NCI-H1930 (cell line): Measurements from ENCODE around the gene SPRED2.
A peak's percentile ranks its signal among the peaks of the same experiment; 100 is the strongest.

ENCODE experiments used
- DNase-seq, 2 experiments: peaks; one replicate each; lab custom pipeline; 2025; lab: John Stamatoyannopoulos, UW

Gene SPRED2

DNA sequence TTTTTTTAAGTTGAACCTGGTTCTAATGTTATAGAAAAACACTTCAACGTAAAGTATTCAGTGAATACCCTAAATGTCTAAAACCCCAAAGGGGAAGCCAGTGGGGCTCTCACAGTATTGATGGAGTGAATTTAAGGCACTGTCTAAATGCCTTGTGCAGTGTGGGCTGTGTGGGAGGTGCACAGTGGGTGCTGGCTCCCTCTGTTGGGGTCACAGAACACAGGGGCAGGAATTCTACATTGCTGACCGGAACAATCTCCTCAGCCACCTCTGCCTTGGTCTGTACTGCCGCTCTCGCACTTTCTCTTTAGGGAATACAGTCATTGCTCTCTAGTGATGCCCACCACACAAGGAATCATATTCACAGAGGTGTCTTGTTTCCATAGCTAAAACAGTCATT is 45.4 kb downstream of the SPRED2 start:
- DNase-seq = no peak

DNA sequence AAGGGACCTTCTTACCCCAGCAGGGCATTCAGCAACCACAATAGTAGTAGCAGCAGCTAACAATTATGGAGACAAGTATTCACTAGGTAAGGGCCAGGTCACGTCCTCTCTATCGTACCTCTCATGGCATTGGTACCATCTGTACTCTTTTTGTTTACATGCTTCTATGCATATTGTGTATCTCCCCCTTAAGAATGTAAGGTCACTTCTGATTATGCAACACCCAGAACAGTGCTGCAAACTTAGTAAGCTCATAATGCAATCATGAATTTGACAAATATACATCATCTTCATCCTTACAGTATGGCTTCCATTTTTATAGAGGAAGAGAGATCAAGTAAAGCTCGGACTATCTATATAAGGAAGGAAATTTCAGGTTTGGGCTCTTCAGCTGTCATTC is 46.1 kb downstream of the SPRED2 start:
- no peak for DNase-seq

DNA sequence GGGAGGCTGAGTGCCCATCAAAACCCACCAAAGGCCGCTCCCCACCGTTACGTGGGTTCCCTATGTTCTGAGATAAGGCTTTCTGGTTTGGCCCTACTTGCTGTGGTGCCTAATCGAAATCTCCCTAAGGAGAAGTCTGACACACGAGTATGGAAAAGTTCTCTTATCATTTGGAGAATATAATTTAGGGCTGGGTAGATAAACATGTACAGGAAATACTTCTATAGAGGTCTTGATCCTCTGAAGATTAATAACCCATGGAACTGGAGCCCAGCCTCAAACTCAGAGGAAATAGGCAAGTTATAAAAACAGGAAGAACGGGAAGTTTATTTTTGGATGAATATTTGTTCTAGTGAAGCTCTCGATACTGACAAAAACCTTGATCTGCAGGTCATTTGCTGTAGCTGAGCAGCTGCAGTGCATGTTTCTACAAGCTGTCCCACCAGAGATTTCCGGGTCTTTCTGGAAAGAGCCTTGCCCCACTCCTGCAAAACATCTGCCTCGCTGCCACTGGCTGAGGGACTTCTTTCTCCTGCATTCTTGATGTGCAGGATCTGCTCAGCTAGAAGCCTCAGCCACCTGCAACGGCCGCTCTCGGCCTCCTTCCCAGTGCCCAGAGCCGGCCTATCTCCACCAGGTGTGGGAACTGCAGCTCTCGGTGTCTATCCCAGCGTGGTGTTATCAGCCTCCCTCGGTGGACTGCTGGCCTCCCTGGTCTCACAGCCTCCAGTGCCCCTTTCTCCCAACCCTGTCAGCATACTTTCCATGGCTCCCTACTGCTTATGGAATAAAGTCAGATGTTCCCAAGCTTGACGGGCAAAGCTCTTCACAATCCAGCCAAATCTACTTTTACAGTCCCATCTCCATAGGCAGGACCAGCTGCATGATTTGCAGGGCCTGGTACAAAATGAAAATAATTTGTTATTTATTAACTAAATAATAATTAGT is 48.6 kb downstream of the SPRED2 start:
- no peak for DNase-seq

DNA sequence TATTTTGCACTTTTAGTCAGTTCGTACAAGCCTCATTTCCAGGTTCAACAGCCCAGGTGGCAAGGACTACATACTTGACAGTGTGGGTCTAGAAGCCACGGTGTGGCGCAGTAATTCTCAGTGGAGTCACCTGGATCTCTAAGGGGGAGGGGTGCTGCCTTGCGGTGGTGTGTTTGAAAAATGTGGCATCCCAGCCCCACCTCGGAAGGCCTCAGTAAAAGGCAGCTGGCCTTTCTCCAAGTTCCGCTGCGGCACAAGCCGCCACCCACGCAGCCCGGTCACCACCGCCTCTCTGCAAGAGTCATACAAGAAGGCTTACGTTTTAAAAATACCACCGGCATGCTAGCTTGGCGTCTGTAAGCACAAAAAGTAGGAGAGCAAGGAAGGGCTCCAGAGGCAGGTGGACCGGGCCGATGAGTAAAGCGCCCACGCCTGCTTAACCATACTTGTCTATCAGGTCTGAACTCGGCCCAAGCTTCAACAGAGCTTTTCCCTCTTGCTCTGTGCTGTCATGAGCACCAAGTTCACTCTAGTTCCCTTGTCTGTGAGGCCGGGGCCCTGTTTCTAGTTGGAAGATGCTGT is 49.5 kb downstream of the SPRED2 start:
- DNase-seq = no peak

DNA sequence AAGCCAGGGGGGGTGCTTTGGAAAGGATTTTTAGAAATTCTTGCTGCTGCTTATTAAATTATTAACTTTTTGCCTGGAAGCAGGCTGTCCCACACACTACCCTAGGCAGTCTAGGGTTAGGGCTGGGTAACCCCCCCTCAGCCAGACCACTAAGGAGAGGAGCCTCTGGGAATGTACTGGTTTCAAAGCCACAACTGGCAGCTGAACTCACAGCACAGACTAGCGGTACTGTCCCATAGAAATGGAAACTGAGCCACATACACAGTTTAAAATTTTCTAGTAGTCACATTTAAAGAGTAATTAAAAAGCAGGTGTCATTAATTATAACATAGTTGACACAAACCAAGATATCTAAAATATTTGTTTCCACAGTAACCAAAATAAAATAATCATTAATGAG is 50.1 kb downstream of the SPRED2 start:
- DNase-seq = no peak

DNA sequence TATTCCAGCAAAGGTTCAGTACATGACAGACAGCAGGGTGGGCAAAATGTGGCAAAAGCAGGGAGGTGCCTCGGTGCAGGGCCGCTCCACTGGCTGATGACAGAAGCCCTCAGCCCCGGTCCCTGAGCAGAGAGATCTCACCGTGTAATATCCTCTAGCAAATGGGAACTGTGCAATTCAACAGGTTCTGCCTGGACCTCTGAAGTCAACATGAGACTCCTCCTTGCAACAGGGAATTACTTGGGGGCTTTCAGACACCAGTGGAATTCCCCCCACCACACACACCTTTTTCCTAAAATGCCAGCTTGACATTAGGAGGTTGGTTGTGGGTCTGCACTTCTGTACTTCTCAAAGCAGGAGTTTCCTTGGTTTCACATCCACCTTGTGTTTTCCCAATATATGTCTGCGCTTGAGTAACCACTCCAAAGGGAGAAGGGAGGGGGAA is 50.8 kb downstream of the SPRED2 start:
- no peak for DNase-seq

DNA sequence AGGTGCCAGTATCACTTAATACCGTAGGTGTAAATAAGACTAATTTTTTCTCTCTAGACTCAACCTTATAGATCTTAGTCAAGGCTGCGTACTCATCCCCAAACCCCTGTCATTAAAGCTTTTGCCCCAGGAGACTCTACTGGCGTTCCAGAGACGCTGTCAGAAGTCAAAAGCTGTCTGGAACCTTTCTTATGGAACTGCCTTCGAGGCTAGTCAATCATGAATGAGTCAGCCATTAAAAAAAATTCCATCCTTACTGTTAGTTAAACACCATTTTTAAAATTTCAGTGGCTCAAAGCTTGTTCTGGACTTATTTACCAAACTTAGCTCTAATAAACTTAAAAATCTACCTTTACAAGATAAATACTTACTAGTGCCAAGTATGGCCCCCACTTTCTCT is 52.1 kb downstream of the SPRED2 start:
- DNase-seq = no peak

DNA sequence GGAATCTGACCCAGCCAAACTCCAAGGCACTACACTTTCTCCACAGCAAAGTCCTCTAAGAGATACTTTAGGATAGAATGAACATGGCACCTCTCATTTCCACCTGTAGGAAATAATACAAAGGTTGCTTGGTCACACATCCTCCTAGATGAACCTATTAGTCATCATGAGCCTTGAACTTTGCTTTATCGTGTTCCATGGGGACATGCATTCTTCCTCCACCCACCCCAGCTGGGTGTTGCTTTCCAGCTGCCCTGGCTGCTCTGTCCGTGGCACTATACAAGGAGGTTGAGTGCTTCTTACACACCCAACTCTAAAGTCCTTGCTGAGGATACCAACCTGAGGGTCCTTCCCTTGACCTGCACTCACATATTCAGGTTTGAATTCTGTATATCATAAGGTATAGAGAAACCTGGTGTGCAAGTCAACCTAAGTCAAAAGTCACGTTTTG is 52.7 kb downstream of the SPRED2 start:
- no peak for DNase-seq

DNA sequence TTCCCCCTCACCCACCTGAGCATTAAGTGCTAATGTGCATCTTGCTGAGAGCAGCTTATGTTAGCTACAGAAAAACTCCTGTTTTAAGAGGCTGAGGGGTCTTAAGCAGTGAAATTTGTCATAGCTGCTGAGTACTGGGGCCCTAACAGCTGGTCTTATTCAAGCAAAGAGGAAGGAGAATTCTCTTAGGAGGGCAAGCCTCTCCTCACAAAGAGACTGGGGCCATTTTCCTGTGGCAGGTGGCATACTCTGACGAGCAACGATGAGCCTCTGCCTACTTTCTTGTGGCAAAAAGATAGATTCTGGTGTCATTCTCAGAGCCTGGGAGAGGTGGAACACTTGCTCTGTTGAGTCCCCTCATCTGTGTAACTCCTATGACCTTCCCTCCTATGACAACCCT is 53.2 kb downstream of the SPRED2 start:
- DNase-seq = no peak

DNA sequence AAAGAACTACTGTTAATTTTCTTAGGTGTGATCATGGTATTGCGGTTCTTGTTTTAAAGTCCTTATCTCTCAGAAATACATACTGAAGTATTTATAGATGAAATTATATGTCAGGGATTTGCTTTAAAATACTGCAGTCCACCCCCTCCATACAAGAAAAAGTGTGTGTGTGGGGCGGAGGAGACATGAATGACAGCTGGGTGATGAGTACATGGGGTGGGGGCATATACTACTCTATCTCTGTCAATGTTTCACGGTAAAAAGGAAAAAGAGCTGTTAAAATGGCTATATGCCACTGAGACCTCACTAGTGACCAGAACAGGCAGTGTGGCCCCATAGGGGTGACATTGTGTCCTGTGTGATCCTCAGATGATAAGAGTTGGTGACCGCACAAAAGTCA is 54.1 kb downstream of the SPRED2 start:
- DNase-seq = no peak

DNA sequence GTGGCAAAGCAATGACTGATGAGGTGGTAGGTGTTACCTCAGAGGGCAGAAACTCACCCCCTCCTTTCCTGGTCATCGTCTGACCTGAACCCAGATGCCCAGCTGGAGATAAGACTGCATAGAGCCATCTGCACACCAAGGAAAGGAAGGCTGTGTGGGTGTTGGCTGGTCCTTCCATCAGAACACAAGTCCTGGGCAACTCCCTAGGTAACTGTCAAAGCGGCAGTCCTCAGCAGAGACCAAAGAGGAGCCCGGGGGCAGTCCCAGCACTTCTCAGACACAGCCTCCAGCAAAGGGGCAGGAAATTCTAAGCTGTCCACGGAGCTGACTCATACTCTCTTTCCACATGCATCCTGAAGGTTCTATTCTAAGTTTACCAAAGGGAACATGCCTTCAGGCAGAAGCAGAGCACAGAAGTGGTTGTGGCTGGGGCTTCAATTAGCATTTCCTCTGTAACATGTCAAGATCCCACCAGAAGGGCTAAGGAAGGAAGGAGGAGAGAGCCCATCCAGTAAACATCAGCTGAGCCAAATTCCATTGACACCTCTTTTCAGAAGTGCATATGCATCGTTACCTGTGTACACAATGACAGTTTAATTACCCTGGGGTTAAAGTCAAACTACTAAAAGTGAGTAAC is 54.7 kb downstream of the SPRED2 start:
- no peak for DNase-seq

DNA sequence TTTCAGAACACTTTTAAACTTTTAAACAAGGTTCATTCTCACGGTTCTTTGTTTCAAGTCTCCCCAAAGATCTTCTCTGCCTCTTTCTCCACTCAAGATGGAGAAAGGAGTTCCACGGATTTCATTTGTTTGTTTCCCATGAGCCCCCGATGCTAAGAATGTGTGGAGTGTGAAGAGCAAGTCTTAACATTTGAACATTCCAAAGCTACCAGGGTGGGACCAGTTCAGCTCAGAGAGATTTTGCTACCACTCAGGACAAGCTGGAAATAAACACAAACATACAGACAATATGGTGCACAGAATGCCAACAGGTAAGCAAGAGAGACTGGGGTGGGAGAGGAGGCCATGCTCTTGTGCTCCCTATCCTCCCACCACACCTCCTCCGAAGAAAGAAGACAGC is 56.7 kb downstream of the SPRED2 start:
- DNase-seq = no peak

DNA sequence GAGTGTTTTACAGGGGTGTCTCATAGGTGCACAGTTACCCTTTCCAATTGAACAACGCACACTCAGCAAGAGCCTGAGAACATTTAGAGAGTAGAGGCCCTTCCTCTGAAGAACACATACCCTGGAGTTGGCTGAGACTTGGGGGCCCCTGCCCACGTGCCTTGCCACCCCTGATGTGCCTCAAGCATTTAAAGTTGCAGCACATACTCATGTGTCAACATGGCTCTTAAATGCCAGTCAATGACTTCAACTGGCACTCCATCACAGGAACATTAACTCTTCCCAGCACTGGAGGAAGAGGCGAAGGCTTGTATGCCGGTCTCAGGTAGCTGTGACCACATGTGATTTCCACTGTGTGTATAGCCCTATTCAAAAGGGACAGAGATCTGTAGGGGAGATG is 57.4 kb downstream of the SPRED2 start:
- DNase-seq = no peak

DNA sequence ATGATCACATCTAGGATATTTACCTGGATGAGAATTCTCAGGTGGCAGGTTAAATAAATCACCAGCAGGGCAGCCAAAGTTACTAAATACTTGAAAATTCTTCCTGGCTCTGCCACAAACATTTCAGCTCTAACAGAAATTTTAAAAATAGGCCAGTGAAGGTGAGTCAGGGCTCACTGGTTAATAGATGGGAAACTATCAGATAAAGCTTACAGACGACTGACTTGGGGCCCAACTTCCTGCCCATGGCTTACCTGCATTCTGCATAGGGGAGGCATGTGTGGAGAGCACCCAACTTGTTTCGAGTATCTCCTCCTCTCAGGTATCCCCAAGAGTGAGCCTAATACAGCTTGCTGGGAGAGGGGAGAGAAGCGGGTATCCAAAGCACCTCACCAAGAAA is 57.8 kb downstream of the SPRED2 start:
- no peak for DNase-seq

DNA sequence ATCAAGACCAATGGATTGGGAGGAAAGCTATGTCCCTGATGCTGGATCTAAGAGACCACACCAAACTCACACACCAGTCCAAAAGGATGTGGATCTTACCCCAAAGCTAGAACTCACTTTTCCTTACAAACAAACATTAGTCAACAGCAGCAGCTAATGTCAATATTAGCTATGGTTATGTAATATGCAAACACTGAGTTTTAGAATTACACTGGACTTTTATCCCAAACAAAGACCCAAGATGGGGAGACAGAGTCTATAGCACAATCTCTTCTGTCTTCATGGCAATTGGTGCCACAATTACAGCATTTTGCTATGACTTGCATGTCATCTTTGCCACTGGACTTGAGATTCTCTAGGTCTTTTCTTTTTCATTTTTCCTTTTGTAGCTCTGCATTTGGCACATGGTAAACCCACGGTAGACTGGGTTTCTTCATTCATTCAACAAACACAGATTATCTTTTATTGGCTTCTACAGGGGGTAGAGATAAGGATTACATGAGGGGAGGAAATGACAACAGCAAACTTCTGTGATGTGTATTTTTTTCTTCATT is 59.0 kb downstream of the SPRED2 start:
- no peak for DNase-seq

DNA sequence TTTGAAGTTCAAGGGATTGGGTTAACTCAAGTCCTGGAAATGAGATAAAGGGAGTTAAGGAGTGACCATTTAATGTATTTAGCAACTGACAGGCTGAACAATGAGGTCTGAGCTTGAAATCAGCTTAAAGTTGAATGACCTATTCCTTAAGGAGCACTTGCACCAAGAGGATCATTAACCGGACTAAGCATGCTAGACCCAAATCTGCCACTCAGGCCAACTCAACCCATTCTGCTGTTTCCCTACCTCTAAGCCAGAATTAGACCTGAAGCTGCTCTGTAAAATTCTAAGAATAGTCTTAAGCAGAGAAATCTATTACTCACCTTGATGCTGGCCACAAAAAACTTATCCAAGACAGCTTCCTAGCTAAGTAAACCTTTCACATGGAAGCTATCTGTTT is 59.8 kb downstream of the SPRED2 start:
- DNase-seq = no peak

DNA sequence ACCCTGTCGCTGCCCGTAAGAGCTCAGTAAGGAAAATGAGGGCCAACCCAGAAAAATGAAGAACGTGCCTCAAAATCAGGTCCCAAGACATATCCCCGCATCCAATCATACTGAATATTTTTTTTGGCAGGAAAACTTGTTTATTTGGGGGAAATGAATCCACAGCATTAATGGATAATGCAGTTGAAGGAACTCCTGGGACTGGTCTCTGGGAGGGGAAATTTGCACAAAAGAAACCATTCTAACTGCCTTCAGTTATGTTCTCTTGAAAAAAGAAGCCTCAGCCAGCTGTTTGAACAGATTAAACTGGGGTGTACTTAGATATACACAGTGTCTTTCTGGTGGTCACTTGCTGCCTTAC is 61.3 kb downstream of the SPRED2 start:
- DNase-seq = no peak

DNA sequence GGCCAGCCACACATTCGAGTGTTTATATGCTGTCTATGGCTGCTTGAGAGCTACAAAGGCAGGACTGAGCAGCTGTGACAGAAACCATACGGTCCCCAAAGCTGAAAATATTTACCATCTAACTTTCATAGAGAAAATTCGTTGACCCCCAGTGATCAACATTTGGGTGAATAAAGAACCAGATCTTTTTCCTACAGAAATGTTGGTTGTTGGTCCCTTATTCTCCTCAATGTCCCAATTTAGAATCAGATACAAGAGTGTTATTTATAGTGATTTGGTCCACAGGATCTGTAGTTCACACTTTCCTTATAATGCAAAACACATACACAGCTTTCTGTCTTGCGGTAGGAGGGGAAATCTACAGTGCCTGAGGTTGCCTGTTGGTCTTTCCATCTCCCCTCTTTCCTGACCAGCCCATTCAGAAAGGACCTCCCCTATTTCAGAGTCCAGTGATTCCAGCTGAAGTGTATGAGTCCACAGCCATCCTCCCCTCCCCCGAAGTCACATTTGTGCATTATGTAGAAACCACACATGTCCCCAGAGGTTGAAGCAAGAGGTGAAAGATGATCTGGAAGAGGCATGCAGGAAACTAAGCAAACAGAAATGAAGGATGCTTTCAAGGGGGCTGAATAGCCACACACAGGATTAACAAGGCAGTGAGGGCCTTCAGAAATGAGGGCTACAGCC is 61.9 kb downstream of the SPRED2 start:
- DNase-seq = no peak

DNA sequence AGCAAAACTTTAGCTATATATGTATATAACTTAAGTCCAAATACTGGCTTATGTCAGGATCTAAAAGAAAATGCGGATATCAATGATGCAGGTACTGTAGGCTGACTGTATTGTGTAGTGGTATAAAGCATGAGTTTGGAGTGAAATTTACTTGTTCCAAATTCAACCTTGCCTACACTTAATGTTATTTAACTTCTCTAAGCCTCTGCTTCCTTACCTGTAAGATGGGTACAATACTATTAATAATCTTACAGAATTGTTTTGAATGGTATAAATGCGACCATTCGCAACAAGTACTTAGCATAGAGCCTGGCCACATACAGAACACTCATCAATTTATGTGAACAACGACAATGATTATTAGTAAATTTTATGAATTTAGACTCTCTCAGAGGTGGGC is 62.4 kb downstream of the SPRED2 start:
- no peak for DNase-seq

DNA sequence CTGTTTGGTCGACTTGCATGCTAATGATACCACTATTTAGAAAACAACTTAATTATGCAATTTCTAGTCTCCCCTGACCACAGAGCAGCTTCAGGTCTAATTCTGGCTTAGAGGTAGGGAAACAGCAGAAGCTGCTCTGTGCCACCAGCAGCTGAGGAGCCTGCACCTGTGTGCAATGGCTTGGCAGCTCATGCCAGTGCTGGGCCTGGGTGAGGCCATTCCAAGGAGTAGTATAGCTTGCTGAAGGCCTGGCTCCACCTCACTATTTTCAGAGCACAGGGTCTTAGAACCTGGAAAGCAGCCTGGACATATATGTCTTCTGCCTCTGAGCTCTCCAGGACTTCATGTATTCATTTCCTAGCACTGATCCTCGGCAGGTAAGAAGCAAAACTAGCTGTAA is 62.8 kb downstream of the SPRED2 start:
- DNase-seq = no peak

DNA sequence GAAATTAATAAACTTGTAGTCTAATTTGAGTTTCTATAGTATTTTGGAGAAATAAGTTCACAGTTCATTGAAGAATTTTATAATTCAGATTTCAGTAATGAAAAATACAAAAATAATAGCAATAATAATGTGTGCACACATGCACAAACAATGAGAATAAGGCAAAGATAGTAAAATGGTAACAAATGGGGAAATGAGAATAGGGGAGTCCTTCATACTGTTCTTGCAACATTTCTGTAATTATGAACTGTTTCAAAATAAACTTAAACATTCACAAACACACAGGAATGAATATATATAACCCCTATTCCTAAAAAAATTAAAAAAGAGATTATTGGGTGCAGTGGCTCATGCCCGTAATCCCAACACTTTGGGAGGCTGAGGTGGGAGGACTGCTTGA is 63.9 kb downstream of the SPRED2 start:
- no peak for DNase-seq

DNA sequence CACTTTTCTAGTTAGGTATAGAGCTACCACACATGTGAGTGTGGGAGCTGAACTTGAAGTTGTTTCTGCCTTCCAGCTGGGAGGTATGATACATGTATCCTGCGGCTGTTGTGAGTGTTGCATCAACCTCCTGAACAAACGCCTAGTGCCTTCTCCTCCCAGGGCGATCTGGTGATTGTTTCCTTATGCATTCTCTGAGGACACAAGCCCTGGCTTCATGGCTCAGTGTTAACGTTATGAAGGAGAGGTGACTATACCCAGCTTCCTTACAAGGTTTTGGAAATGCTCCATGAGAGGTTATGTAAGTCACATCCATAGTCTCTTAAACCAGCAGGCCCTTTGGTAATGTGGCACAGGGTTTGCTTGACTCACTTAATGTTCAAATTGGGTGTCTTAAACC is 64.9 kb downstream of the SPRED2 start:
- DNase-seq = peak in 1 of 2 experiments; percentile 5
